Endometrium (tissue), 2 donors: ENCODE results near the gene WNK4.

Experiments used
- FAIRE-seq: peaks from 2 replicates; lab custom pipeline; 2012; peaks lifted over from hg19 to GRCh38; lab: Jason Lieb, UNC
- donor health status: control.
- donor health status: control.

WNK4 gene

GRCh38 chr17:42841975-42842685 lies 61.7 kb downstream of the WNK4 start:
- no peak for FAIRE-seq

- FAIRE-seq = peak; percentile 70
Observed at GRCh38 chr17:42843358-42843934, 63.0 kb downstream of the WNK4 start.

GRCh38 chr17:42844271-42844670 lies 63.9 kb downstream of the WNK4 start, which contains the start of gene AOC2:
Gene AOC2 (plus strand): TSS chr17:42844580. CDS start chr17:42844627, 47 bp downstream.
- no peak for FAIRE-seq

- FAIRE-seq = no peak
Observed at GRCh38 chr17:42844761-42845555, 64.5 kb downstream of the WNK4 start.

- no peak for FAIRE-seq
Observed at GRCh38 chr17:42845556-42845917, 65.1 kb downstream of the WNK4 start.

GRCh38 chr17:42845918-42846593 lies 65.6 kb downstream of the WNK4 start:
- no peak for FAIRE-seq
